B cell (primary cell): Measurements from ENCODE around the gene MST1. TPM values are rescaled to one million over a fixed set of nuclear protein-coding genes. Genes with fewer than 3 reads are reported as not detected.
A peak's percentile ranks its signal among the peaks of the same experiment; 100 is the strongest.
"Not testable (repeated sequence)": the region's sequence is repeated elsewhere in the genome, so short reads cannot be mapped to it uniquely, and the experiment has no call there.

Experiments
- ATAC-seq: fragments of 200-7000 bp; cut with Tn5 transposase; one replicate; pipeline ENCODE4 v1.10.0; 2021; ENCODE audit warnings: low read depth, mild to moderate bottlenecking, moderate number of reproducible peaks, moderate library complexity
- CTCF ChIA-PET: fragments of 350-600 bp; sonication (Branson Sonifier 250); formaldehyde crosslinking; loops from one replicate; lab custom pipeline; 2021; ENCODE audit warnings: antibody characterized with exemption, inconsistent platforms; lab: Charles Lee
- POLR2A ChIA-PET: fragments of 350-600 bp; sonication (Branson Sonifier 250); formaldehyde crosslinking; loops from one replicate; lab custom pipeline; 2021; ENCODE audit warnings: antibody characterized with exemption; lab: Charles Lee
- DNase-seq: peaks from one replicate; pipeline ENCODE4 v3.0.0; 2013
- H2AFZ ChIP-seq: 2 replicates; pipeline ENCODE4 v1.6.1; 2012; ENCODE audit warnings: mild to moderate bottlenecking, low read depth, low read length; ENCODE audit not compliant: insufficient read depth, poor library complexity, severe bottlenecking
- H3K27ac ChIP-seq, 2 donors: 1 replicate in 1 of 2; 2 replicates in 1 of 2; pipeline ENCODE4 v1.5.1; 2012 to 2013; ENCODE audit warnings: low read length in 2 of 2, mild to moderate bottlenecking in 2 of 2, moderate library complexity in 1 of 2
- H3K27me3 ChIP-seq, 4 experiments: fragments of 200-600 bp in 1 of 4; sonication (generic) in 1 of 4; replicated peaks in 1 of 4; 1 replicate in 2 of 4; 2 replicates in 2 of 4; pipeline versions ENCODE4 v1.6.1 to v1.7.0; 2013 to 2016; ENCODE audit warnings: low read length in 3 of 4, mild to moderate bottlenecking in 2 of 4, mixed read lengths in 1 of 4, moderate library complexity in 1 of 4; ENCODE audit not compliant: insufficient read depth in 4 of 4, control insufficient read depth in 3 of 4; ENCODE audit errors: control extremely low read depth in 1 of 4
- H3K36me3 ChIP-seq, 2 experiments: replicated peaks in 1 of 2; 1 replicate in 1 of 2; 2 replicates in 1 of 2; pipeline versions ENCODE4 v1.6.1 to v1.7.1; 2013; ENCODE audit warnings: low read length in 1 of 2; ENCODE audit not compliant: insufficient read depth in 2 of 2, control insufficient read depth in 1 of 2; ENCODE audit errors: control extremely low read depth in 1 of 2, extremely low read depth in 1 of 2
- H3K4me1 ChIP-seq, 2 donors: fragments of 200-600 bp in 1 of 2; sonication (generic) in 1 of 2; 1 replicate in 1 of 2; 2 replicates in 1 of 2; pipeline versions ENCODE4 v1.5.1 to v1.6.1; 2013 to 2017; ENCODE audit warnings: low read length in 2 of 2; ENCODE audit not compliant: control insufficient read depth in 2 of 2, insufficient read depth in 2 of 2
- H3K4me2 ChIP-seq: replicated peaks from 2 replicates; pipeline ENCODE3; 2012; ENCODE audit warnings: mild to moderate bottlenecking, low read depth, low read length; ENCODE audit not compliant: poor library complexity, severe bottlenecking
- H3K4me3 ChIP-seq, 5 experiments: fragments of 200-600 bp in 1 of 5; sonication (generic) in 1 of 5; 1 replicate in 3 of 5; 2 replicates in 2 of 5; pipeline versions ENCODE4 v1.5.1 to v1.7.0; 2011 to 2016; ENCODE audit warnings: low read length in 4 of 5, mild to moderate bottlenecking in 4 of 5, low read depth in 2 of 5, control low read depth in 1 of 5, moderate library complexity in 1 of 5; ENCODE audit not compliant: insufficient read depth in 1 of 5; ENCODE audit errors: control extremely low read depth in 1 of 5, extremely low read depth in 1 of 5
- H3K79me2 ChIP-seq: fragments of 200-600 bp; sonication (generic); one replicate; pipeline ENCODE4 v1.6.0; 2016; ENCODE audit warnings: low read length; ENCODE audit not compliant: control insufficient read depth, insufficient read depth
- H3K9ac ChIP-seq: fragments of 200-600 bp; sonication (generic); 2 replicates; pipeline ENCODE4 v1.6.1; 2017; ENCODE audit warnings: mild to moderate bottlenecking, low read length, moderate library complexity
- H3K9me3 ChIP-seq, 3 donors: one replicate each; pipeline versions ENCODE4 v1.6.1 to v1.7.1; 2013; ENCODE audit warnings: low read length in 2 of 3; ENCODE audit not compliant: control insufficient read depth in 2 of 3, insufficient read depth in 1 of 3; ENCODE audit errors: control extremely low read depth in 1 of 3
- H4K20me1 ChIP-seq: 2 replicates; pipeline ENCODE4 v1.6.0; 2012; ENCODE audit warnings: mild to moderate bottlenecking, low read length; ENCODE audit not compliant: insufficient read depth, control insufficient read depth, poor library complexity, severe bottlenecking
- H3K27ac Mint-ChIP-seq: one replicate; pipeline ENCODE4 v1.8.0; 2021; ENCODE audit warnings: mixed read lengths
- H3K27me3 Mint-ChIP-seq: one replicate; pipeline ENCODE4 v1.8.0; 2021; ENCODE audit warnings: mixed read lengths
- H3K4me1 Mint-ChIP-seq: one replicate; pipeline ENCODE4 v1.8.0; 2021; ENCODE audit warnings: mixed read lengths
- H3K4me3 Mint-ChIP-seq: one replicate; pipeline ENCODE4 v1.8.0; 2021; ENCODE audit warnings: mixed read lengths
- H3K9me3 Mint-ChIP-seq: one replicate; pipeline ENCODE4 v1.8.0; 2022; ENCODE audit warnings: mixed read lengths; ENCODE audit not compliant: insufficient read depth
- WGBS: methylation state at CpG from one replicate; pipeline ENCODE4 v1.1.5; 2013; ENCODE audit warnings: missing lambda C conversion rate; ENCODE audit not compliant: insufficient coverage; 5-methylcytosine and 5-hydroxymethylcytosine counted together
- intact Hi-C: fragments of 100-400 bp; cut with micrococcal nuclease; formaldehyde crosslinking; loops from one replicate; pipeline ENCODE4 v1.10.0; 2022
- polyA plus RNA-seq: library from polyadenylated mRNA; depleted of rRNA; stranded (reverse); fragments of >200 nt; gene quantifications from 2 replicates; pipeline ENCODE4 v1.2.3, GENCODE V29; 2012
- total RNA-seq, 2 donors: library from RNA; stranded (reverse); fragments of 120-200 nt in 1 of 2; gene quantifications; 1 replicate in 1 of 2; 2 replicates in 1 of 2; pipeline versions ENCODE4 v1.2.3 to v1.2.4, GENCODE V29; 2013 to 2022

Gene MST1
- total and polyA plus RNA-seq, 2 donors (not counting 1 experiment from before 2014, with no cell fraction given) = 14.5 to 26.4 TPM

GRCh38 chr3:49689908-49690624 is 792 bp upstream of the MST1 start:
- H4K20me1 ChIP-seq, CTCF ChIA-PET, ATAC-seq, H3K36me3 ChIP-seq, DNase-seq, H3K9me3 ChIP-seq, H3K9me3 Mint-ChIP-seq, H3K27me3 Mint-ChIP-seq: not testable (repeated sequence)
- peak overlapping the region; percentile 44 to 99 (median 92) for H3K4me3 ChIP-seq
- H3K27me3 ChIP-seq = peaks cover 0 to 13% (median 0%) of the 10 kb centered on the region in 4 experiments
- POLR2A ChIA-PET = interaction anchor here (0.6 to 0.7 kb wide), 3 partner anchors 17 to 1249 kb away, joined by 3 to 5 read pairs (median 3); partner anchors contain the start of gene MON1A
- H3K27ac Mint-ChIP-seq = peak overlapping the region; percentile 95
- H3K4me1 Mint-ChIP-seq = peaks cover 43% of the 10 kb centered on the region
- H3K9ac ChIP-seq = peak overlapping the region; percentile 97
- peak overlapping the region; percentile 82 for H2AFZ ChIP-seq
- peak overlapping the region; percentile 83 for H3K4me2 ChIP-seq
- intact Hi-C loops = loop anchor here (1.0 kb wide), 1 partner anchor 16 kb away; the partner anchor contains the start of gene APEH
- H3K79me2 ChIP-seq = peaks cover 28% of the 10 kb centered on the region
- H3K27ac ChIP-seq = peak overlapping the region; percentile 34 to 78
- WGBS = 12% methylated on average over 15 of the region's 16 CpGs
- H3K4me1 ChIP-seq = peaks cover 16 to 38% of the 10 kb centered on the region in 2 donors
- H3K4me3 Mint-ChIP-seq = peak overlapping the region; percentile 97

- CTCF ChIA-PET = not testable (repeated sequence)
These were observed 782 bp downstream of the MST1 start for GRCh38 chr3:49688338-49689045.

GRCh38 chr3:49687424-49687795 is 1.9 kb downstream of the MST1 start:
- POLR2A ChIA-PET, H3K9me3 Mint-ChIP-seq, H3K4me3 ChIP-seq, H3K4me2 ChIP-seq, ATAC-seq, H3K27ac Mint-ChIP-seq, H3K9ac ChIP-seq, H4K20me1 ChIP-seq, H3K27me3 Mint-ChIP-seq, CTCF ChIA-PET, H3K9me3 ChIP-seq, DNase-seq, H3K27ac ChIP-seq, intact Hi-C loops, H2AFZ ChIP-seq: not testable (repeated sequence)
- Histone ChIP-seq H3K36me3 (peaks cover 0 to 10% of the 10 kb centered on the region in 2 experiments), H3K27me3 (peaks cover 0 to 13% (median 0%) of the 10 kb centered on the region in 4 experiments), H3K79me2 (peaks cover 21% of the 10 kb centered on the region), H3K4me1 (peaks cover 16 to 38% of the 10 kb centered on the region in 2 donors)
- peak overlapping the region; percentile 97 for H3K4me3 Mint-ChIP-seq
- WGBS = 97% methylated on average over 11 of the region's 12 CpGs
- H3K4me1 Mint-ChIP-seq = peaks cover 38% of the 10 kb centered on the region

More at GRCh38 chr3:49688338-49689045, 782 bp downstream of the MST1 start:
- Mint-ChIP-seq H3K27ac (peak overlapping the region; percentile 95), H3K4me3 (peak overlapping the region; percentile 97), H3K4me1 (peaks cover 40% of the 10 kb centered on the region)
- Histone ChIP-seq H3K27me3 (peaks cover 0 to 13% (median 0%) of the 10 kb centered on the region in 4 experiments), H3K9ac (peak overlapping the region; percentile 97), H3K4me1 (peaks cover 16 to 38% of the 10 kb centered on the region in 2 donors), H3K79me2 (peaks cover 23% of the 10 kb centered on the region), H3K4me2 (peak overlapping the region; percentile 83), H2AFZ (peak overlapping the region; percentile 82), H3K27ac (peak overlapping the region; percentile 54 to 78), H3K4me3 (peak overlapping the region in 4 of 5 experiments; percentile 88 to 99 (median 93))
- POLR2A ChIA-PET = interaction anchor here (0.9 kb wide), 1 partner anchor 258 kb away, joined by 6 read pairs; no protein-coding TSS in a partner anchor
- not testable (repeated sequence) for H3K9me3 ChIP-seq, ATAC-seq, H4K20me1 ChIP-seq, H3K36me3 ChIP-seq, H3K9me3 Mint-ChIP-seq, H3K27me3 Mint-ChIP-seq
- 92% methylated on average over 2 of the region's 7 CpGs for WGBS
- peak; percentile 47 for DNase-seq
- intact Hi-C loops = loop anchor here (1.0 kb wide), 1 partner anchor 14 kb away; the partner anchor contains the start of gene APEH
